G401.6 (cell line): ENCODE results near the gene GGCT.
"Not testable (repeated sequence)": the region's sequence is repeated elsewhere in the genome, so short reads cannot be mapped to it uniquely, and the experiment has no call there.

Experiments
- FAIRE-seq: peaks from 2 replicates; lab custom pipeline; 2012; peaks lifted over from hg19 to GRCh38; lab: Jason Lieb, UNC

The GGCT gene

DNA sequence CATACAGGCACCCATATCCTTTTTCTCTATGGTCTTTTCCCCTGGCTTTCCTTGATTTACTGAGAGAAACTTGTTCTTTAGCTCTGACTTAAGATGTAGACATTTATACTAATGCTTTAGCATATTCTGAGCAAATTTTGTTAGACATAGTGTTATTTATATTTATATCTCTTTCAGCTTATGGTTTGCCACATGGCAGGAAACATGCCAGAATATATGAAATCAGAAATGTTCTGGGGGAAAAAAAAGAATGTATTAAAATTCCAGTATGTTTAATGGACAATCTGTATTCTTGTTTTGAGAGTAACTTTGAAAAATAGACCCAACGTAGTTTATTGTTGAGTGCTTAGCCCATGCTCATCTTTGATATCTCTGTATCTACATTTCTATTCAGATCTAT, 10.1 kb upstream of the GGCT start:
- FAIRE-seq: no peak

DNA sequence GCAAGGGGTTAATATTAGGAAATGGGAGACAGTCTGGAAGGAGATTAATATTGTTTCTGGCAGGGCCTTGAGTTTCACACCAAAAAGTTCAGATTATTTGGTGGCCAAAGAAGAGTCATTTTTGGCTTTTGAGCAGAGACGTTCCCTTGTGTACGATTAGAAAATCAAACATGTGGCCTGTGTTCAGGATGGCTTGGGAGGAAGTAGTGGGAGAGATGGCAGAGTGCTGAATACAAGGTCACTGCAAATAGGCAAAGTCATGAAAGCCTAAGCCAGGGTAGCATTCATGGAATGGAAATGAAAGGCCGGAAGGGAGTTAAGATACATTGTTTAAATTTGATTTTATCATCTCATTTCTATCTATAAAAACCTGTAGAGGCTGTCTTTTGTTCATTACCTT, 9.5 kb upstream of the GGCT start:
- no peak for FAIRE-seq

DNA sequence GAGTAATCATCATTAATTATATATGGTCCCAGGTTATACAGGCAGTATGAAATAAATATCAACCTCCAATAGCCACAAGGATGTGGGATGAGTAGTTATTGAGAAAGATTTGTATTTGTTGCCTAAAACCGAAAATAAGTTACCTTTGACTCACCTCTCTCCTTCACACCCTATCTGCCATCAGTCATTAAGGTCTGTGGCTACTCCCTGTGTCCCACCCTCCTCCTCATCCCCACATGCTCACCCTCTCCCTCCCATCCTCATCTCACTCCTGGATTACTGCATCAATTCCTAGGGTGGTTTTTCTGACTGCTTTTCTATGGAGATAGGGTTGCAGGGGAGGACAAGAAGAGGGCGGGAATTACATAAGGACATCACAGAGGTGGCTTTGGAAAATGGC, 9.1 kb upstream of the GGCT start:
- FAIRE-seq: no peak

DNA sequence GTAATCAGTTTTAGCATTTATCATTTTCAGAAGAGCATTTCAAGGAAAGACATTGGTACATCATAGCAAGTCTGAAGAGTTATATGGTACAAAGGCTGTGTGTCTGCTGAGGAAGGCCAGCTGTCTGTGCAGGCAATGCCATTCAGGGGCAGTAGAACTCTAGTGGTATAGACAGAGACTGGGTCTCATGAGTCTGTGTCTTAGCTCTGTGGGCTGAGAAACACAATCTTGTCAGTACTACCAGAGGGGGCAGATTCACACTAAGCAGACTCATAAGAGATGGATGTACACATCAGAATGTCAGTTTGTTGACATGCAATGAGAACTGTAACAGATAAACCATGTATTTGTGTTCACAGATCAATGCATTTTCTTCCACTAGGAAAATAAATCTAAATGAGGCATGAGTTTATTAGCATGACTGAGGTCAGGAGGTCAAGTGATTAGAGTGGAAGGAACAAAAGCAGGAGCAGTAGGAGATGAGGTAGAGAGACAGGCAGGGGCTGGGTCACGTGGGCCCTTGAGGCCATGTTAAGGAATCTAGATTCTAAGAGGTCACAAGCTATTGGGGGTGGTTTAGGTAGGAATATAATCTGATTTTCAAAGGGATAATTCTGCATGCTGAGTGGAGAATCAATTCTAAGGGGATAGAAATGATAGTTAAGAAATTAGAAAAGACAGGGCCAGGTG, 7.5 kb upstream of the GGCT start:
- no peak for FAIRE-seq

DNA sequence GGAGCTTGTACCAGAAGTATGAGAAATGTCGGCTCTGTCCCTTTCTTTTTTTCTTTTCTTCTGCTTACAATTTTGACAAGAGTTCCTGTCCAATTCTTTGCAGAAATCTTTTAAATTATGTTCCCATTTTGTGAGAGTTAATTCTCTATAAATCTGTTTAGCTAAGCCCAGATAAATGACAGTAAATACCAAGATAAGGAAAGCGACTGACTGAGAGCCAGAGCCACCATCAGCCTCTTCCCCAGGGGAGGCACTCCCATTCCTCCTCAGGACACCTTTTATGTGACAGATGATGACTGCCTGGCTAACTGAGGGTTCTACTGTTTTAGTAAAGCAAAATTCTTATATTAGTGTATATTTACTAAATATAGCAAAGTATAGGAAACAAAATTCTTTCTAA, 6.9 kb upstream of the GGCT start:
- FAIRE-seq: no peak

DNA sequence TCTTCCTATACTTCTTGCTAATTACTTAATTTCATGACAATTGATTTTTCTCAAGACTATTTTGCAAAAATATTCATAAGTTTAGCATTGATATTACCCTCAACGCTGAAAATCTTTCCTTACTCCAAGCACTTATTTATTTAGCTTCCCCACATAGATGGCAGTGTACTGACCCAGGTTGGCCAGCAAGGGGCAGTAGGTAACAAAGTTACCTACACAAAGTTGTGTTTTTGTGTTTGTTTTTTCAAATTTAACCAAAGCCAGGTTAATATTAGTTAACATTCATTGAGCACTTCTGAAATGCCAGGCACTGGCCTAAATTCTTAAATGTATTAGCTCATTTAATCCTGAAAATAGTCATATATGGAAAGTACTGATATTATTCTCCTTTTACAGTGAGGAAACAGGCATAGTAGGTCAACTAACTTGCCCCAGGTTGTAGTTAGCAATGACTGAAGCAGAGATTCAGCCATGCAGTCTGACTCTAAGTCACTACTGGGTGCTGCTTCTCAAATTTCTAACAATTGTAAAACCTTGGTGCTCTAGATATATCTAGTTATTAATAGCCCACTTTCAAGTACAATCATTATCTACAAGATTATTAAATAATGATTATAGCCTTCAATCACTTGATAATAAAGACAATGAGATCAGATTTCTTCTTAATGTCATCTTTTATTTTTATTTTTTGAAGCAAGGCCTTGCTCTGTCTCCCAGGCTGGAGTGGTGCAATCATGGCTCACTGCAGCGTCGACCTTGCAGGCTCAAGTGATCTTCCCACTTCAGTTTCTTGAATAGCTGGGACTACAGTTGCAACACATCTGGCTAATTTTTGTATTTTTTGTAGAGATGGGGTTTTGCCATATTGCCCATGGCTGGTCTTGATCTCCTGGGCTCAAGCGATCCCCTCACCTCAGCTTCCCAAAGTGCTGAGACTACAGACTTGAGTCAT, 5.8 kb upstream of the GGCT start:
- FAIRE-seq: peak; percentile 97

DNA sequence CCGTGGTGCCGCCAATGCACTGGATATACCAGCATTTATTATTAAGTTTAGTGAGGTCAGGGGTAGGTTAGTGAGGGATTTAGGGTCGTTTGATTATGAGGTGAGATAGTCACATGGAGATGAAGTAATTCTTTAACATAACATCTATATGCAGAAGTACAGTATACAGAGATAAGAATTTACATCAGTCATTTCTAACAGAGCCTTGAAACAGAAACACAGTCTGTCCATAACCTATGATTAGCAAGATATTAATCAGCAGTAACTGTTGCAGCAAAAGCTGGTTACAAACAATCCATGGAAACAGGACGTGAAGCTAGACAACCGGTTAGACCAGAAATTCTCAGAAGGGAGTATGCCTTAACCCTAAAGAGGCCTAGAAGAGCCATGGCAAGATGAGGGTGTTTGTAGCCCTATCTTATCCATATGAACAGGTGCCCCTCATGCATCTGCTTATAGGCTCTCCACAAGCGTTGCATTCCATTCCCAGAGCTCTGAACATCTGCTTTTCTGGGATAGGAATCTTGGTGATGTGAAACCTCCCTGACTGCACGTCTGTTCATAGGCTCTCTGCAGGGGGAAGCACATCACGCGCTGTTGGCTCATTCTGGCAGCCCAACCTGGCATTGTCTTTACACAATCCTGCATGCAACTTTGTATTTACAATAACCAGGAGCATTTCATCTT, 4.7 kb upstream of the GGCT start:
- FAIRE-seq: not testable (repeated sequence)

DNA sequence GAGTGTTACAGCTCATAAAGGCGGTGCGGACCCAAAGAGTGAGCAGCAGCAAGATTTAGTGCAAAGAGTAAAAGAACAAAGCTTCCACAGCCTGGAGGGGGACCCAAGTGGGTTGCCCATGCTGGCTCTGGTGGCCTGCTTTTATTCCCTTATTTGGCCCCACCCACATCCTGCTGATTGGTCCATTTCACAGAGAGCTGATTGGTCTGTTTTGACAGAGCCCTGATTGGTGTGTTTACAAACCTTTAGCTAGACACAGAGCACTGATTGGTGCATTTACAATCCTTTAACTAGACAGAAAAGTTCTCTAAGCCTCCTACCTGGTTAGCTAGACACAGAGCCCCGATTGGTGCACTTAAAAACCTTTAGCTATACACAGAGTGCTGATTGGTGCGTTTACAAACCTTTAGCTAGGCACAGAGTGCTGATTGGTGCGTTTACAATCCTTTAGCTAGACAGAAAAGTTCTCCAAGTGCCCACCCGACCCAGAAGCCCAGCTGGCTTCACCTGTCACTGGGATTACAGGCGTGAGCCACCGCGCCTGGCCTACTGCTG, 2.8 kb upstream of the GGCT start:
- not testable (repeated sequence) for FAIRE-seq

DNA sequence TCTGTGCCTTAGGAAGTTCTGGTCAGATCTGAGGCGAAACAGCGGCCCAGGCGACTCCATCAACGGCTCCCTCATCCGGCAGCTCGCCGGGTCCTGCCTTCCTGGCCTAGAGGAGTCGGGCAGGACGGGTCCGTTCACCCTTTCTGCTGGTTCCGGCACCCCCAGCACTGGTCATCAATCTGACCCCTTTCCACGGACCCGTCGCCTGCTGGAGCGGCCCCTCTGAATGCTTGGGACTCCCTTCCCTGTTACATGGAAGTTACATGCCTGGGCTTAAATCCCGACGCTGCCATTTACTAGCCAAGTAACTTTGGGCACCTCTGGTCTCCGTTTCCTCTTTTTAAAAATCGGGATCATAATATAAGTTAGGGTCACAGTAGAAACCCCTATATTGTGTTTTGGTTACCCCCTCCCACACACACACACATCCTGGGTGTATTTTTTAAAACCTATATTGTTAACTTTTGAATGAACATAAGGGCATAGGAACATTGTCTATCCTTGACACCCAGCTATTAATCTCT, 607 bp upstream of the GGCT start:
- no peak for FAIRE-seq

DNA sequence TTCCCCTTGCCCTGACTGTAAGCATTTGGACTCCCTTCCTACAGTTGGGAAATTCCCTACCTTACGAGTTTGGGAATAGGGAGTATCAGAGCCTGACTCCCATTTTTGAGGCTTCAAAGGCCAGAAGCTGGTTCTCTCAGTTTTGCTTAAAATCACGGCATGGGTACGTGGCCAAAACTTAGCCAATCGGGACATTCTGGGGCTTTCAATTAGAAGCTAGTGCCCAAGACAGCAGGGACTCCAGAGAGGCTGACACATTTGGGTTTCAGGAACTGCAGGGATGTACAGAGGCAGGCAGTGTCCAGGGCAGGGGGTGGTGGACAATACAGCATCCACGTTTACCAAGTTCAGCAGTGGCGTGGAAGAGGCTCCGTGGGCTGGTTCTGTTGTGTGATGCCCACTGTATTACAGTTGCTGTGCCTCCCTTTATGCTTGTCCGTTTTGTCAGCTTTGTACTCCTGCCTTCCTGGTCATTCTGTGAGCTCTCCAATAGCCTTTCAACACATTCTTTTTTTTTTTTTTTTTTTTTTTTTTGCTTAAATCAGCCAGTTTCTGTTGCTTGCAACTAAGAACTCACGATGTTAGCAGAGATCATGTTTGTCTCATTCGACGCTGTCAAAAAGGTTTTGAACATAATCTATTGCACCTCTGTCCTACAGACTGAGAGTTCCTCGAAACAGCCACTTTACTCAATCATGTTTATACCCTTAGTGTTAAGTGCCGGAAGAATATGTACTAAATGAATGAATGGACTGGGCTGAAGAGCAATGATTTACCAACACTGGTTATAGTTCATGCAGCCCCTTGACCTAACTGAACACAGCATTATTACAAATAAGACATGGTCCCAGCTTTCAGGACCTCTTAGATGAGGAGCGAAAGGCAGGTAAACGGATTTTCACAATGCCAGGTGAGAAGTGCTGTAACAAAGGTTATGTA, 1.1 kb downstream of the GGCT start:
- no peak for FAIRE-seq

DNA sequence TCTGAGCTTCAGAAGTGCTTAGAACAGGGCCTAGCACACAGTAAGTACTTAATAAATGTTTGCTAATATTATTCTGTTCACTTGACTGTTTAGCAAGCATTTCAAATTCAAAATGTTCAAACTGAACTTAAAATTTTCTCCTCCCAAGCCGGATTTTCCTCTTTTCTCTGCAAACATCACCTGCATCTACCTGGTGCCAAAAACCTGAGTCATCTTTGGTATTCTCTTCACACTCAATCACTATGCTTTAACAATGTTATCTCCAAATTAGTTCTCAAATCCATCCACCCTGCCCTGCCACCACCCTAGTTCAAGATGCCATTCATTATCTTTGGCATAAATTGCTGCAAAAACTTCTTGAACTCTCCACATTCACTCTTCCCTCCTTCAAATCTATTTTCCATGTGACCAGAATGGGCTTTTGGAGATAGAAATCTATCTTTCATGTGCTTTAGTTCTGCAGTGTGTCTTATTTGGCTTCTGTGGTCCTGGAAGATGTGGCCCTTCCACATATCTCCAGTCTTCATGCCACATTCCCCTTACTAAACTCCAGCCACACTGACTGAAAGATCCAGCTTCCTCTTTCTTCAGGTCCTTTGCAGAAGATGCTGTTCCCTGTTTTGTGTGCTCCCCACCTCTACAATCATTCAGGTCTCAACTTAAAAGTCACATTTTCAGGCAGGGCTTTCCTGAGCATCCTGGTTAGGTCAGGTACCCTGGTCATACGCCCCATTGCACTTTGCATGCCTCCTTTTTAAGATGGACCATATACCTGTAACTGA, 2.0 kb downstream of the GGCT start:
- FAIRE-seq: no peak

DNA sequence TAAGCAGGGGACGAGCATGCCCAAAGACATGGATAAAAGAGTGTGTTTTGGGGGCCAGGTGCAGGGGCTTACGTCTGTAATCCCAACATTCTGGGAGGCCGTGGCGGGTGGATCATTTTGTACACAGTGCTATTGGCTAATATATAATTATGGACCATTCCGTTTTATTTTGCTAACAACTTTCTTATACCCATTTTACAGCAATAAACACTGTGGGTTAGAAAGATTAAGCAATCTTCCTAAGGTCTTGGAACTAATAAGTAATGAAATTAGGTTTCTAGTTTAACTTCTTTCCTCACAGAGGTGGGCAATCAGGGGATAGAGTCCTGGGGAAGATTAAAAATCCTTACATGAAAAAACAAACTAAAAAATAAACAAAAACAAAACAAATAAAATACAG, 3.4 kb downstream of the GGCT start:
- no peak for FAIRE-seq

DNA sequence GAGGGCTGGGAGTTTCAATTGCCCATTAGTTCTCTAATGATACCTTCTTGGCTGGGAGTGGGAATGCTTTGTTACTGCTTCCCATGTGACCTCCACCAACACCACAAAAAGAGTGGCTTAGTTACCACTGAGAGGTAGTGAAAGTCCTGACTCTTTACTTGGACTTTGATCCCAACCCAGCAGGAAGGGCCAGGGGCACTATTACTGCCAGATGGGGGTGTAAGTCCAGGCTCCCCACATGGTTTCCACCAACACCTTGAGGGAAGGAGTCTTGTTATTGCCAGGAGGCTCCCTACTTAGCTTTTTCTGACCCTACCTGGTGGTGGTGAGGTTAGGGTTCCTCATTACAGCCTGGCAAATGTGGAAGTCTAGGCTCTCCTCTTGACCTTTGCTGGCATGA, 11.4 kb downstream of the GGCT start:
- FAIRE-seq: no peak

DNA sequence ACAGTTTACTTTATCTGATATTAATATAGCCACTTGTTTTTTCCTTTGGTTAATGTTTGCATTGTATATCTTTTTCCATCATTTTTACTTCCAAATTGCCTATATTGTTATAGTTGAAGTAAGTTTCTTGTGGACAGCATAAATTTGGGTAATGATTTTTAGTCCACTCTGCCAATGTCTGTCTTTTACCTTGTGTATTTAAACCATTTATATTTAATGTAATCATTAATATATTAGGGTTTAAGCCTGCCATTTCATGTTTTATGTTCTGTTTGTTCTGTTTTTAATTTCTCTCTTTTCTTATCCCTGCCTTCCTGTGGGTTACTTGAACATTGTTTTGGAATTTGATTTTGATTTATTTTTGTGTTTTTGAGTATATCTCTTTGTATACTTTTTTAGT, 13.2 kb downstream of the GGCT start:
- peak; percentile 75 for FAIRE-seq

DNA sequence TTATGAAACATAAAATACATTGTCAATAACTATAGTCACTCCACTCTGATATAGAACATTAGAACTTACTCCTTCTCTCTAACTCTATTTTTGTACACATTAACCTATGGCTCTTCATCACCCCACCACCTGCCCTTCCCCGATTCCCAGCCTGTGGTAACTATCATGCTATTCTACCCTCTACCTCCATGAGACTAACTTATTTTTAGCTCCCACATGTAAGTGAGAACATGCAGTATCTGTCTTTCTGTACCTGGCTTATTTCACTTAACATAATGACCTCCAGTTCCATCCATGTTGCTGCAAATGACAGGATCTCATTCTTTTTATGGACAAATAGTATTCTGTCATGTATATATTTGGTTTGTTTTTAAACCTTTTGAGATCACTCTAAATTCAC, 17.3 kb downstream of the GGCT start:
- FAIRE-seq: no peak

DNA sequence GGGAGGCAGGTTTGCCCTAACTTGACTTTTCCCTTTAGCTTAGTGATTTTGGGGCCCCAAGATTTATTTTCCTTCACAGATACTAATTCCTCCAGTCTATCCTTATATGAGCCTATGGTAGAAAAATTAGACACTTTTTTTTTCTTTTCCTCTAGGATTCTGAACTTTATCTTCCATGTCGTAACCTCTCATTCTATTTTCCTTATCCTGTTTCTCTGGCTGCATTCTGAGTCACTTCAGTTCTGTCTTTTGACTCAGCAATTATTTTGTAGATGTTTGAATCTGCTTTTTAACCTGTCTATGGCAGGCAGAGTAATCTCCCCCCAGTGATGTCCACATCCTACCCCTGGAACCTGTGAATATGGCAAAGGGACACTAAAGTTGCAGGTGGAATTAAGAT, 19.0 kb downstream of the GGCT start:
- no peak for FAIRE-seq

DNA sequence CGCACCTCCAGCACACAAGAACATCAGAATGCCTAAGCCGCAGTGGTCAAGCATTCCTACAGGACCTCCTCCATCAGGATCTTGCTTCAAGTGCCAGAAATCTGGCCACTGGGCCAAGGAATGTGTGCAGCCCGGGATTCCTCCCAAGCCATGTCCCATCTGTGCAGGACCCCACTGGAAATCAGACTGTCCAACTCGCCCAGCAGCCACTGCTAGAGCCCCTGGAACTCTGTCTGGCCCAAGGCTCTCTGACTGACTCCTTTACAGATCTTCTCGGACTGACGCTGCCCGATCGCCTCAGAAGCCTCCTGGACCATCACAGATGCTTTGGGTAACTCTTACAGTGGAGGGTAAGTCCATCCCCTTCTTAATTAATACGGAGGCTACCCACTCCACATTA, 23.2 kb downstream of the GGCT start:
- FAIRE-seq: not testable (repeated sequence)

DNA sequence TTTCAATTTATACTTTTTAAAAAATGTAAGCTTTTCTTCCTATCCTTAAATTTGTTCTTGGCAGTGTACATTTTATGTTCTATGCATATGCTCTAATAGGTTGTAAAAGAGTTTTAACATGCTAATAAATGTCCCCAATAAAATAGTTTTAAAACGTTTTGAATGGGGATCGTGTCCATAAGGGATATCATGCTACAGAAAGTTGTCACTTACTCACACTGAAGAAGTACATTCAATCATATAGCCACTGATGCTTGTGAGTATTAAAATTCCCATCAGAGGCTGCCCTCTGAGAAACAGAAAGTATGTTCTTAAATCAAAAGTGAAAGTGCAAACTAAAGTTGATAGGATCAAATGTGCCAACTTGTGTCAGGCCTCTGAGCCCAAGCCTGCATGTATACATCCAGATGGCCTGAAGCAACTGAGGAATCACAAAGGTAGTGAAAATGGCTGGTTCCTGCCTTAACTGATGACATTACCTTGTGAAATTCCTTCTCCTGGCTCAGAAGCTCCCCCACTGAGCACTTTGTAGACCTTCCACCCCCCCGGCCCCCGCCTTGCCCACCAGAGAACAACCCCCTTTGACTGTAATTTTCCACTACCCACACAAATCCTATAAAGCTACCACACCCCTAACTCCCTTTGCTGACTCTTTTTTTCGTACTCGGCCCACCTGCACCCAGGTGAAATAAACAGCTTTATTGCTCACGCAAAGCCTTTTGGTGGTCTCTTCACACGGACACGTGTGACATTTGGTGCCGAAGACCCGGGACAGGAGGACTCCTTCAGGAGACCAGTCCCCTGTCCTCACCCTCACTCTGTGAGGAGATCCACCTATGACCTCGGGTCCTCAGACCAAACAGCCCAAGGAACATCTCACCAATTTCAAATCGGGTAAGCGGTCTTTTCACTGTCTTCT, 25.2 kb downstream of the GGCT start:
- peak; percentile 63 for FAIRE-seq
